ENCODE measurements around the gene RAPGEF1.

GRCh38 chr9:131552030-131552429 is 187.8 kb downstream of the RAPGEF1 start:
- TF ChIP-seq ZNF558 (tag by site-specific recombination; IDR thresholded peaks at IDR 0.05) (no peak), CTCF (tag by site-specific recombination; IDR thresholded peaks at IDR 0.05) (no peak), PBX3 (CRISPR knock-in tag; IDR thresholded peaks at IDR 0.05) (no peak), REST (tag by site-specific recombination; IDR thresholded peaks at IDR 0.05) (no peak), SCRT1 (tag by site-specific recombination; IDR thresholded peaks at IDR 0.05; ENCODE audit: borderline replicate concordance) (no peak), ZBTB26 (tag by site-specific recombination; optimal IDR thresholded peaks at IDR 0.05) (no peak), TSHZ1 (tag by site-specific recombination; IDR thresholded peaks at IDR 0.05; ENCODE audit: borderline replicate concordance) (no peak), ZNF473 (tag by site-specific recombination; IDR thresholded peaks at IDR 0.05) (no peak), ZNF707 (tag by site-specific recombination; IDR thresholded peaks at IDR 0.05) (no peak), ZNF274 (IDR thresholded peaks at IDR 0.05; ENCODE audit: low read length) (no peak), ZNF274 (tag by site-specific recombination; IDR thresholded peaks at IDR 0.05; ENCODE audit: borderline replicate concordance) (no peak), ZNF544 (tag by site-specific recombination; IDR thresholded peaks at IDR 0.05) (no peak), ZNF146 (tag by site-specific recombination; IDR thresholded peaks at IDR 0.05) (no peak), MYNN (tag by site-specific recombination; IDR thresholded peaks at IDR 0.05; ENCODE audit: borderline replicate concordance) (no peak)
